Stimulated activated naive CD4-positive, alpha-beta T cell (primary cell): Measurements from ENCODE around the gene LRP6.

Experiments used
- DNase-seq, 6 experiments: peaks; one replicate each; lab custom pipeline; 2025; lab: John Stamatoyannopoulos, UW

The LRP6 gene

DNA sequence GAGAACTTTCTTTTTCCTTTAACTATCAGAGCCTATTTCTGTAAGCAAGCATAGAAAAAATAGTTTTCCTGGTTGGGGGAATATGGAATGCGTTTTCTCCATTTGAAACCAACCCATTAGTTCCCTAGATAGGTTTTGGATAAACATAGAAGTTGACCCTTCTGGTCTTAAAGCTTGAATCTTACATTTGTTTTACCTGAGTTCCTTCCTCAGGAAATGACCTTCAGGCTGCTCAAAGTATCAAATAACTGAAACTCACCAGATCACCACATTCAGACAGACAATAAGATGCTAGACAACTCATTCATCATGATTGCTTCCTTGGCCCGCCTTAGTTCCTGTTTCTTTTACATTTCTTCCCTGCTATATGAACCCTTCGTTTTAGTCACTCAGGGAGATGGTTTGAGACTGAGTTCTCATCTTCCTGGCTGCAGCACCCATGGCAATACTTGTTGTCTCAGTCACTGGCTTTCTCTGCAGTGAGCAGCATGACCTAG is 52.2 kb downstream of the LRP6 start:
- no peak for DNase-seq

DNA sequence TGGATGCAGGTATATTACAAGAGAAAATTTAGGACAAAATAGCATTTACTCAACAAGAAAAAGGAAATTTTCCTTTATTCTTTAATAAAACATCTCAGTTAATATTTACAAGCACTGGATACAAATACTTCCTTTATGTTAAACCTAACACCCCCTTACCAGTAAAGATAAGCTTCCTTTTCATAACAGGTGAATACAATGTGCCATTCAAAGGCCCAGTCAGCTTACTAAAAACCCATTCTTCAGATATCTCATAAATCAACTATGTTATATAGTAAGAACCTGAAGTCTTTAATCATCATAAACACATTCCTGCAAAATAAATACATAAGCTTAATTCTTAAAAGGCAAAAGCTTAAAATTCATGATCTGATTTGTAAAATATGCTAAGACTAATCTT is 52.6 kb downstream of the LRP6 start:
- DNase-seq = no peak

- DNase-seq = no peak
Measured at GRCh38 chr12:12212769-12213168, 54.1 kb downstream of the LRP6 start.

GRCh38 chr12:12210983-12211382 is 55.9 kb downstream of the LRP6 start:
- DNase-seq = no peak

- DNase-seq = no peak
Measured at GRCh38 chr12:12210416-12210815, 56.4 kb downstream of the LRP6 start.

GRCh38 chr12:12209675-12210074 is 57.2 kb downstream of the LRP6 start:
- no peak for DNase-seq

DNA sequence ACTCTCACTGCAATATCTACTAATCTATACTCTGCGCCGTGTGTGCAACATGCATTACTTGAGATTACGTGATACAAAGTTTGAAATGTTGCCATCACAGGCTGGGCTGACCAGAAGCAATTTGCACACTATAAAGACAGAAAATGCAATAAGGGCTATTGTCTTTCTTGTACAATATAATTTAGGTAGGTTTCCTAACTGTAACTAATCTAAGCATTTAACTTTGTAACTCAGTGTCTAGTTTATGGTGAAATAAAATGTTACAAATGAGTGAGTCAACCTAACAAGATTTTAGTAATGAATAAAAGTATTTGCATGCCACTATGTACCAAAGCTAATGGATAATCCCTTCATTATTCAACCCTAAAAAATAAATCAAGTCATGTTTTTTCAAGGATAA is 57.8 kb downstream of the LRP6 start:
- no peak for DNase-seq

GRCh38 chr12:12207746-12208145 is 59.1 kb downstream of the LRP6 start:
- DNase-seq = no peak

GRCh38 chr12:12206776-12207388 is 60.0 kb downstream of the LRP6 start:
- no peak for DNase-seq

DNA sequence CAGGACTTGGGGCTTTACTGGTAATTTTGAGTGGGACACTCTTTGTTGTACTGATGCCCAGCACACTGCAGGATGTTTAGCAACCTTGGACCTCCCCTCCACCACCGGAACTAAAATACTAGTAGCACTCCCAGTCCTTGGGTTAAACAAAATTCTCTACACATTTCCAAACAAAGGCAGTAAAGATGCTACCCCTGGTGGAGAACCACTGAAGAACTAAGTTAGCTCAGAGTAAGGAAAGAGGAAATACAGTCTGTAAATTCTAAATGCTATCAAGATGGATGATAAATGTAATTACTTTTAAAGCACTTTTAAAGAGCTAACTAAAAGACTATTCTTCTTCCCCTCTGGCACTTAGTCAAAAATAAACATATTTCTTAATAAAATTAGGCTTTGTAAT is 64.1 kb downstream of the LRP6 start:
- DNase-seq = no peak

DNA sequence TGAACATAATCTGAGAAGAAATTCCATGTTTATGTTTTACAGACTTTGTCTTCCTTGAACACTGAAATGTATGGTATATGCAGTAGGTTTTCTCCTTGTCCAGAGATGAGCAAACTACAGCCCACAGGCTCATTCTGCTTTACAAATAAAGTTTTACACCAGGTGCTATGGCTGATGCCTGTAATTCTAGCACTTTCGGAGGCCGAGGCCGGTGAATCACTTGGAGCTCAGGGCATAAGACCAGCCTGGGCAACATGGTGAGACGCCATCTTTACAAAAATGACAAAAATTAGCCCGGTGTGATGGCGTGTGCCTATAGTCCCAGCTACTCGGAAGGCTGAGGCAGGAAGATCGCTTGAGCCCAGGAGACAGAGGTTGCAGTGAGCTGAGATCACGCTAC is 64.7 kb downstream of the LRP6 start:
- no peak for DNase-seq

DNA sequence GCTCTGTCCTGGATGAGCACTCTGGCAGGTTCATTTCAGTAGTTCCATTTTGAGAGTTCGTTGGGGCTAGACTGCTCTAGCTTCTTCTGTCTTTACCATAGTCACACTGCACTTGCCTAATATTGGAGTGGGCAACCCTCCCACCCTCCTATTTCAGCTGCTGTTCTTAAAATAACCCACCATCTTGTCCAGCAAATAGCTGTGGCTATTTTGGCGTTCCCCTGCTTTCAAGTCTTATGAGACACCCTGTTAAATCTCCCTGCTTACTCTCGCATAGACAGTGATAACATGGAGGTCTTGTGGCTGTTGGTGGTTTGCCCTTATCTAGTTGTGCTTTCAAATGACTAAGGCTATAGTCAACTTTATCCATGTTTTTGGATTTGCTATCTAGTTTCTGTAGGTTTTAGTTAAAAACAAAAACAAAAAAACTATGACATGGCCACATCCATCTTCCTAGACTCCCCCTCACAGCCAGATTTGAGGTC is 65.5 kb downstream of the LRP6 start:
- DNase-seq = no peak

- DNase-seq = no peak
Measured at GRCh38 chr12:12200363-12200762, 66.5 kb downstream of the LRP6 start.

- DNase-seq = no peak
Measured at GRCh38 chr12:12198124-12198523, 68.7 kb downstream of the LRP6 start.

- no peak for DNase-seq
Measured at GRCh38 chr12:12197128-12197527, 69.7 kb downstream of the LRP6 start.

GRCh38 chr12:12195516-12195915 is 71.3 kb downstream of the LRP6 start:
- DNase-seq = no peak

DNA sequence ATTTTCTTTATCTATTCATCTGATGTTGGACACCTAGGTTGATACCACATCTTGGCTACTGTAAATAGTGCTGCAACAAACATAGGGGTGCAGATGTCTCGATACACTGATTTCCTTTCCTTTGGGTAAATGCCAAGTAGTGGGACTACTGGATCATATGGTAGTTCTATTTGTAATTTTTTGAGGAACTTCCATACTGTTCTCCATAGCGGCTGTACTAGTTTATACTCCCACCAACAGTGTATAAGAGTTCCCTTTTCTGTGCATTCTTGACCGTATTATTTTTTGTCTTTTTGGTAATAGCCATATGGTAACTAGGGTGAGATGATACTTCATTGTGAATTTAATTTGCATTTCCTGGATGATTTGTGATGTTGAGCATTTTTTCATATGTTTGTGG is 71.8 kb downstream of the LRP6 start:
- no peak for DNase-seq

GRCh38 chr12:12194206-12194605 is 72.6 kb downstream of the LRP6 start:
- DNase-seq = no peak

DNA sequence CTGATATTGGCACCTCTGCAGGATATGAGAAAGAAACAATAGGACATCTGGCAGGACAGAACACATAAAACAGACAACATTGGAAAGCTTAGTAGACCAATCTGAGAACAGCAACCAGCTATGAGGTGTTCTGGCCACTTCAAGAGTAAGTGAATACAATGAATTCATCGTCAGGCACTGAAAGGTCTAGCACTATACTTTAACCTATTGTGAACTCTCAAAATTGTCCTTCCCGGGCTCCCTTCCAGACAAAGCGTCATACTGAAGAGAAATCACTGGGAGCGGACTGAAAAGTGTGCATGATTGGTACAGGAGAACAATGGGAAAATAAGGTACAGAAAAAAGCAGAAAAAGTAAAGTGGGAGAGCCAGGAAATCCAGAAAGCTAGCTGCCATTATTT is 75.8 kb downstream of the LRP6 start:
- DNase-seq = no peak

DNA sequence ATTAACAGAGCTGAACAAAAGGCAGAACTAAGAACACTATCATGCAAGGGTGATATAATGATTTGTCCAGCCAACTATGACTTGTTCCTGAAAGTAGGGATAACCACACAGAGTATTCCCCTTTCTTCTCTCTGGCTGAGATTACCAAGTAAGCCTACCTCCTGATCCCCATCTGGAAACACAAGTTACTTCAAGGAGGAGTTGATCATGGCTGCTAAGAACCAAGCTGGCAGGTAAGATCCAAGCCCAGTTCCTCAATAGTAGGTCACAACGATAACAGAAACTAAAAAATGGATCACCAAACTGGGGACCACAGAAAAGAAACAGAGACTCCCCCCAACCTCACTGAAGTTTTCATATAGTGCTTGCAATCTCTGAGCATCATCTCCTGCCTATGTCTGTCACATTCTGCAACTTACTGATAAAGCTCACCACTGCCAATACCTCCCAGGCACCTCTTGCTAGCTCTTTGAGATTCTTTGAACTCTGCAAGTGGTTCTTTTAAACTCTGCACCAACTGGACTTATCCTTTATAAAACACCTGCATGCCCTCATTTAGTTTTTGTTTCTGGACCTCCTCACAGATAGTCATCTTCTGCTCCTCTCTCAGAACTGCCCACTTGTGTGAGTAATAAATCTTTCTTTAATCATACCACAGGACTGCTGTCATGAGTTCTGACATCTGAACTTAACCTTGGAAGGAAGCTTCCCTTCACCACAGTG is 76.6 kb downstream of the LRP6 start:
- DNase-seq = no peak

DNA sequence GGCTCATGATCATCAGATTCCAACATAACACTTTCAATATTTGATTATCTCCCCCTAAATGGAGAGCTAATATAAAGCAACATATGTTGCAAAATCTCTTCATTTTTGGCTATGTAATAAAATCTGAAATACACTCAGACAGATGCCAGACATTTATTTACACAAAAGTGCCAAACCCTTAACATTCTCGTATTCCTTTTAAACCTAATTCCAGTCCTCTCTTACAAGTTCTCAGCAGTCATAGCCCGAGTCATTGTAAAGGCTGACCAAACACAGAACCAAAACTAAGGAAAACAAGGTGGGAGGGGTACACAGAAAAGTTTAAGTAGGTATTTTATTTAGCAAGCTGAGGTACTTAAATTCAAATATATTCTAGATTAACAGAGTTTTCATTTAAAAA is 81.4 kb downstream of the LRP6 start:
- DNase-seq = no peak

GRCh38 chr12:12182703-12183365 is 84.0 kb downstream of the LRP6 start:
- DNase-seq = no peak

- DNase-seq = no peak
Measured at GRCh38 chr12:12181511-12181910, 85.3 kb downstream of the LRP6 start.
